Measurements from ENCODE around the gene HOXB8. TPM values are rescaled to one million over a fixed set of nuclear protein-coding genes. Genes with fewer than 3 reads are reported as not detected.
A peak's percentile ranks its signal among the peaks of the same experiment; 100 is the strongest.

HOXB8 gene
- total RNA-seq, 1 experiment from 2014 or later, result 45.9 TPM

GRCh38 chr17:48582750-48583069 is 32.4 kb downstream of the HOXB8 start:
- intact Hi-C loops (cut with micrococcal nuclease; ENCODE audit: unreplicated experiment), result no loop called here

DNA sequence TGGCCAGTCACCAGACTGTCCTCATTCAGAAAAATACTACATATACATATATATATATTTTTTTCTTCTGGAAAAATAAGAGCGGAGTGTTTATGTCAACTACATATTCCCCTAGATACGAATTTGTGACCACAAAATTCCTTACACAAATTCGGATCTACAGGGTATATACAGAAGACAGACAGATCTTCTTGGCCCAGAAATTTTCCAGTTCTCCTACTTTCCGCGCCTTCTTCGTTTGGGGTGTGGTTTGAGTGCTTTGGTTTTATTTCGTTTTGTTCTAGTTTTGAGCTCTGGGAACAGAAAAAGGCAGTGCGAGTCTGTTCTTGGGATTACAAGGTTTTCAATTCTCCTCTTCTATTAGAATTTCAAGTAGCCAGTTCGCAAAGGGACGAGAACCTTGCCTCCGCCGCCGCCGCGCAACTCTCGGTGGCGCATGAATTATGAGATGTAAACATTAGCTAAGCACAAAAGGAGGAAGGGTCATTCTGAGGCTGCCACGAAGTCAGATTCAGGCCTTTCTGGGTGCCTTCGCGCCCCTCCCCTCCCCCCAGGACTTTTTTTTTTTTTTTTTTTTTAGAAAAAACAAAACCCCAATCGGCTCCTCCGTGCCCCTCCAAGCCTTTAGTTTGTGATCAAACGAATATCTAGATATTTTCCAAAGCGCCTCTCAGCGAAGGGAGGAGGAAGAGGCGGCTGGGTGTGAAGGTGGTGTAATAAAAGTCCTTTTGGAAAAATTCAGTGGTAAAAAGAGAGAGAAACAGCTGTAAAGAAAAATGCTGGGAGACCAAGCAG is 35.1 kb downstream of the HOXB8 start:
- DNase-seq (ENCODE audit: low read depth, low spot score) (no peak), ATAC-seq (no peak)
- no TSS peak for BruUV-seq (replicated peaks)
- Histone ChIP-seq H3K36me3 (ENCODE audit: control insufficient read depth, insufficient read depth, low read length) (peaks cover 9% of the 10 kb centered on the region), H3K4me3 (ENCODE audit: low read depth in 2 of 2, low read length in 2 of 2) (peak overlapping the region; percentile 70 to 99), H3K27me3 (ENCODE audit: control insufficient read depth, insufficient read depth, low read length) (no peaks in the 10 kb centered on the region), H3K9me3 (ENCODE audit: control insufficient read depth, insufficient read depth, low read depth, low read length) (no peaks in the 10 kb centered on the region), H3K27ac (ENCODE audit: low read length) (peak overlapping the region; percentile 99), H3K4me1 (ENCODE audit: control insufficient read depth, insufficient read depth, low read length) (peaks cover 76% of the 10 kb centered on the region)
- in situ Hi-C loops (cut with HindIII; ENCODE audit: low pct_unique_long_range_greater_than_20kb, low sequenced_read_pairs), result no loop called here
- TF ChIP-seq, protein P1, sequence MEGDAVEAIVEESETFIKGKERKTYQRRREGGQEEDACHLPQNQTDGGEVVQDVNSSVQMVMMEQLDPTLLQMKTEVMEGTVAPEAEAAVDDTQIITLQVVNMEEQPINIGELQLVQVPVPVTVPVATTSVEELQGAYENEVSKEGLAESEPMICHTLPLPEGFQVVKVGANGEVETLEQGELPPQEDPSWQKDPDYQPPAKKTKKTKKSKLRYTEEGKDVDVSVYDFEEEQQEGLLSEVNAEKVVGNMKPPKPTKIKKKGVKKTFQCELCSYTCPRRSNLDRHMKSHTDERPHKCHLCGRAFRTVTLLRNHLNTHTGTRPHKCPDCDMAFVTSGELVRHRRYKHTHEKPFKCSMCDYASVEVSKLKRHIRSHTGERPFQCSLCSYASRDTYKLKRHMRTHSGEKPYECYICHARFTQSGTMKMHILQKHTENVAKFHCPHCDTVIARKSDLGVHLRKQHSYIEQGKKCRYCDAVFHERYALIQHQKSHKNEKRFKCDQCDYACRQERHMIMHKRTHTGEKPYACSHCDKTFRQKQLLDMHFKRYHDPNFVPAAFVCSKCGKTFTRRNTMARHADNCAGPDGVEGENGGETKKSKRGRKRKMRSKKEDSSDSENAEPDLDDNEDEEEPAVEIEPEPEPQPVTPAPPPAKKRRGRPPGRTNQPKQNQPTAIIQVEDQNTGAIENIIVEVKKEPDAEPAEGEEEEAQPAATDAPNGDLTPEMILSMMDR (IDR thresholded peaks at IDR 0.05), result no peak
- TF ChIP-seq SIN3A (IDR thresholded peaks at IDR 0.05; ENCODE audit: borderline replicate concordance, insufficient read depth, low read depth, low read length) (no peak), TCF7L2 (IDR thresholded peaks at IDR 0.05; ENCODE audit: low read depth, low read length) (no peak), REST (IDR thresholded peaks at IDR 0.05; ENCODE audit: insufficient read depth in 1 of 2, low read depth in 2 of 2, low read length in 1 of 2) (no peak), POLR2AphosphoS5 (IDR thresholded peaks at IDR 0.05; ENCODE audit: low read depth, low read length) (no peak; the same call in 1 of the 2 replicates)
- ChIA-PET CTCF (interaction anchor here (0.6 to 0.7 kb wide), 3 partner anchors 244 to 1087 kb away, joined by 4 to 9 read pairs (median 6); no protein-coding TSS in a partner anchor), POLR2A (interaction anchor here (0.6 to 0.9 kb wide), 3 partner anchors 11 to 34 kb away, joined by 4 to 7 read pairs (median 7); no protein-coding TSS in a partner anchor)
- intact Hi-C loops (cut with micrococcal nuclease; ENCODE audit: unreplicated experiment), result no loop called here

More at GRCh38 chr17:48582750-48583069, 32.4 kb downstream of the HOXB8 start:
- Histone ChIP-seq H3K27ac (ENCODE audit: low read length) (peak overlapping the region; percentile 99), H3K9me3 (ENCODE audit: control insufficient read depth, insufficient read depth, low read depth, low read length) (no peaks in the 10 kb centered on the region), H3K4me1 (ENCODE audit: control insufficient read depth, insufficient read depth, low read length) (peaks cover 66% of the 10 kb centered on the region), H3K27me3 (ENCODE audit: control insufficient read depth, insufficient read depth, low read length) (no peaks in the 10 kb centered on the region), H3K4me3 (ENCODE audit: low read depth in 2 of 2, low read length in 2 of 2) (peak overlapping the region; percentile 70 to 99), H3K36me3 (ENCODE audit: control insufficient read depth, insufficient read depth, low read length) (no peaks in the 10 kb centered on the region)
- TSS peak; percentile 54 for BruUV-seq (replicated peaks)
- ChIA-PET CTCF (interaction anchor here (0.6 to 1.6 kb wide), 3 partner anchors 320 to 416 kb away, joined by 3 to 6 read pairs (median 4); no protein-coding TSS in a partner anchor), POLR2A (interaction anchor here (0.7 to 0.8 kb wide), 3 partner anchors 13 to 625 kb away, joined by 3 to 4 read pairs (median 4); partner anchors contain the start of gene PRR15L)
- no peak for ATAC-seq
- in situ Hi-C loops (cut with HindIII; ENCODE audit: low pct_unique_long_range_greater_than_20kb, low sequenced_read_pairs), result no loop called here
- DNase-seq (ENCODE audit: low read depth, low spot score), result no peak
- TF ChIP-seq, protein P1 (IDR thresholded peaks at IDR 0.05), result no peak
- TF ChIP-seq POLR2AphosphoS5 (IDR thresholded peaks at IDR 0.05; ENCODE audit: low read depth, low read length), result no peak
